Fibroblast of peridontal ligament (primary cell): ENCODE results near the gene PRR7.

Source experiments
- DNase-seq: peaks from one replicate; pipeline ENCODE4 v3.0.0-alpha.2; 2010; ENCODE audit errors: extremely low read depth

PRR7 gene

DNA sequence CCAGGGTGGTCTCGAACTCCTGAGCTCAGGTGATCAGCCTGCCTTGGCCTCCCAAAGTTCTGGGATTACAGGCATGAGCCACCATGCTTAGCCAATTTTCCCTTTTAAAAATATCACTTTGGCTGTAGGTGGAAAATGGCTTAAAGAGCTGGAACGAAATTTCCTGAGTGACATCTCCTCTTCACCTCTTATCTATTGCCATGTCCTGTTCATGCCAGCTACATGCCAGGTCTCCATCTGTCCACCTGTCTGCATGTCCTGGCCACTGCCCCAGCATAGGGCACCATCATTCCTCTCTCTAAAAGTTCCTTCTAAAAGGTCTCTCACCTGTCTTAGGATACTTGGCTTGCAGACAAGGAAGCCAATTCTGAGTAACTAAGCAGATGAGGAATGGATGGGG, 22.9 kb upstream of the PRR7 start:
- DNase-seq: no peak

DNA sequence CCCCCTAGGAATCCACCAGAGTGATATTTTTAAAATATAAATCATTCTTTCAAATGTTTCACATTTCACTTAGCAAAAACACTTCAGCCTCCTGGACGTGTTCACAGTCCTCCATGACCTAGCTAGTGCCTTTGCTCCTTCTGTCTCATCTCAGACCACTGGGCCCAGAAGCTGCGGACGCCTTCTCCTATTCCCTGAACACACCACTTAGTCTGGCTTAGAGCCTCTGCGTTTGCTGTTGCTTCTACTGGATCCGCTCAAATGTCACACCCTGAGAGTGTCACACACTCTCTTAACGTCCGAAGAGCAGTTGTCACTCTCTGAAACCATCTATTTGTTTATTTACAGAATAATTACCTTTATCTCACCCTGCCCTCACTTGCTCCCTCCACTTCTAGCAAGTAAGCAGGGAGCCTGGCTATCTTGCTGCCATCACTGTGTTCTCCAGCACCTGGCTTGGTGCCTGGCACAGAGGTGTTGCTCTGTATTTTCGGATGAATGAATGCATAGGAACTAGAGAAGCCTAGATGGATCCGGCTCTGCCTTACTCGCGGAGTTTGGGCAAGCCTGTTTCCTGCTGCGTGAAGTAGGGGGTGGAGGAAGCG, 21.3 kb upstream of the PRR7 start:
- peak; percentile 9 for DNase-seq

DNA sequence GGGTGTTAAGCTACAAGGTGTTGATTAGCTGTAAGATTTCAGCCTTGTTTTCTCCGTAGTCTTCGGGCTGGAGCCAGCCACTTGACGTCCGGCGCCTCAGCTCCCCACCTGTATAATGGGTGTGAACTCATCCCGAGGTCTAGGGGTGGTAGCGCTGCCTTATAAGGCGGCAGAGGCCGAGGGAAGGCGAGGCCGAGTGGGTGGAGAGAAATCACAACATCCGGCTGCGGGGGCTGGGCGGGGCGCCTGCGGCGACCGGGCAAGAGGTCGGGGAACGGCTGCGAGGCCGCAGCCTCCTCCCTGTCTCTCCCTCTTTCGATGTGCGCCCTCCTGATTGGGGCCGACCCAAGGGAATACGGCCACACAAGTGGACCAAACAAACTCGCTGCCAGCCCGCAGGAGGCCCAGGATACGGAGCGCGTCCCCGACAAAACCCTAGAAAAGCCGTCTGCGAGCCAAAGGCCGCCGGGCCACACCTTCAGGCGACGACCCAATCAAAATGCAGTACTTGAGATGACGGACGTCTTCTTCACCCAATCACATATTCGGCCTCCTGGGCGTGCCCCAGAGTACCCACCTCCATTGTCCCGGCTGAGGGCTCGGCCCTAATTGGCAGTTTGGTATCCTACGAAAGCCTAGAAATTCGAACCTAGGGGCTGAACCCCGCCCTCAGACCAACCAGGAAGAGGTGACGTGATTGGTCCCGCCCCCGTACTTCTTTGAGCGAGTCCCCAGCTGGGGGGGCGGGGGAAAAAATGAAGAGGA, 20.6 kb upstream of the PRR7 start:
- peak; percentile 100 for DNase-seq

DNA sequence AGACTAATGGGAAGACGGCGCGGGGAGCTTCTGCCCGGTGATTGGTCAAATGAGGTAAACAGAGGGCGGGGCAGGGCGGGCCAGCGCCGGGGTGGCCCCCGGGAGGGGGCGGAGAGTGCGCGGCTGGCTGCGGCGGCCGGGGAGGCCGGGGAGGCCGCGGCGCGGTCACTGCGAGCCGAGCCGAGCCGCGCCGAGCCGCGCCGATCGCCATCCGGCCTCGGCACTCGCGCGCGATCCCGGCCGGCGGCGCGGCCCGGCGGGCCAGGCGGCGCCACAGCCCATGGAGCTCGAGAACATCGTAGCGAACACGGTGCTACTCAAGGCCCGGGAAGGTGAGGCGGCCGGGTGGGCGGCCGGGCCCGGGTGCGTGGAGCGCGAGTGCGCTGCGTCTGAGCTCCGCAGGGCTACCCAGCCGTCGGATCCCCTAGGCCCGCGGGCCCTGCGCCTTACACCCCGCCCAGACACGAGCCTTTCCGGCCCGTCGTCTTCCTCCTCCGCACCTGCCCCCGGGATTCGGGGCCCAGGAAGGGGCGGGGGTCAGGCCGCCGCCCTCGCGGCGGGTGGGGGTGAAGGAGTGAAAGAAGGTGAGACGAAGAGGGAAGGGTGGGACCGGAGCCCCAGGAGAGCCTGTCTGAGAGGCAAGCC, 19.9 kb upstream of the PRR7 start, which contains the start of gene GRK6:
Gene GRK6 (plus strand): TSS at position 111 of the 645 bp plus-strand sequence. CDS start 170 bp downstream, at position 281.
- no peak for DNase-seq

DNA sequence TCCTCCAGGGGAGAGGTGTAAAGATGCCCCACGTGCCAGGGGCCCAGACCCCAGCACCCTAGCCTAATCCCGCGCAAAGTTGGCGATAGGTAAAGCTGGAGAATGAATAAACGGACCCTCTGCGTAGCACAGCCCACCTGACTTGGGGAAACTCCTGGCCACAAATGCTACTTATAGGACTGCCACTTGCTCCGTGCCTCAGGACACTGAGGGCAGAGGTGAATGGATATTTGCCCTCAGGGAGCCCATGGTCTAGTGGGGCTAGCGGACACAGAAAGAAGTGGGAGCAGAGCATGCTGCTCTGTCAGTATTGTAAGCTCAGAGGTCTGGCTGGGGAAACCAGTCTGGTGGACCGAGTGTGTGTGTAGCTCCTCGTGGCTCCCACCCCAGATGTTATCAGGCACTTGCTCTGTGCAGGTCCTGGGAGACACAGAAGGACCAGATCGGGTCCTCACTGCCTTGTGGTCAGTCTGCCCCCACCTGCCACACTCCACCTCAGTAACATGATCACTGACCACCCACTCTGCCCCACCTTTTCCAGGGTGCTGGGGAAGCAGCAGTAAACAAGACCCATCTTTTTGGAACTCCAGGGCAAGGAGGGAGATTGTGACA, 19.3 kb upstream of the PRR7 start:
- DNase-seq: peak; percentile 7

DNA sequence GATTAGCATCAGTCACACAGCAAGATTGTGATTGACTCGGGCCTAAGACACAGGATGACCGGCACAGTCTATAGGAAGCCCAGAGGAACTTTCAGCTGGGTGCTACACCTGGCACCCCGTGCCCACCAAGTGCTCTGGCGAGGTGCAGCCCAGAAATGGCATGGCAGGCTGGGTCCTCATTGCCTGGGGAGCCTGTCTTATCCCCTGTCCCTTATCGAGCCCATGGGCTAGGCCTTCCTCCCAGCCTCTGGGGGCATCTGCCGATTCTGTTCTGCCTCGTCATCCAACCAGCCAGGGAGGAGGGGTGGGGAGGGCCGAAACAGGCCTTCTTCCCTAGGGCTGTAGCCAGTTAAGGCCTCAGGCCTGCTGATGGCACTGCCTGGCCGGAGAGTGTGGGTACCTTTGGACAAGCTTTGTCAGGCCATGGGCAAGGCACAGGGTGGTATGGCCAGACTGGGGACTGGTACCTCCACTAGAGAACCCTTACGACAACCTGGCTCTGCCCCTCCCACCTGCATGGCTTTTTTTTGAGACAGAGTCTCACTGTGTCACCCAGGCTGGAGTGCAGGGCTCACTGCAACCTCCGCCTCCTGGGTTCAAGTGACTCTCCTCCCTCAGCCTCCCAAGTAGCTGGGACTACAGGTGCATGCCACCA, 18.6 kb upstream of the PRR7 start:
- DNase-seq: no peak

DNA sequence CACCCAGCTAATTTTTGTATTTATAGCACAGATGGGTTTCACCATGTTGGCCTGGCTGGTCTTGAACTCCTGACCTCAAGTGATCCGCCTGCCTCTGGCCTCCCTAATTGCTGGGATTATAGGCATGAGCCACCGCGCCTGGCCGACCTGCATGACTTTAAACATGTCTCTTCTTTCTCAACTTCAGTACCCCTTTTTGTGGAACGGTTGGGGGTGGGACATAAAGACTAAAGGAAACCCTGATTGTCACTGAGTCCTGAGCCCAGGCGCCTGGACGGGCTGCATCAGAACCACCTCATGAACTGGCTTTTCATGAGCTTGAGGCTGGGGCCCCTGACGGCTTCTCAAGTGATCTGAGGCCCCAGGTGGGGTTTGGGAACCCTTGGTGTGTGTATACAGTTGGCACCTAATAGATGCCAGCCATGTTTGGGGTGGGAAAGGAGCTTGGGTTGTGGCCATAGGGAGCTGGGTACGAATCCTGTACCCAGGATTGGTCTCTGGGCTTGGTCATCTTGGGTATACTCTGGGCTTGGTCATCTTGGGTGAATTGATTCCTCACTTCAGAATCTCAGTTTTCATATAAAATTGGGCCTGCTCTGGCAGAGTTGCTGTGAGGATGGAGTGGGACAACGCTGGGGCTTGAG, 17.9 kb upstream of the PRR7 start:
- DNase-seq: no peak

DNA sequence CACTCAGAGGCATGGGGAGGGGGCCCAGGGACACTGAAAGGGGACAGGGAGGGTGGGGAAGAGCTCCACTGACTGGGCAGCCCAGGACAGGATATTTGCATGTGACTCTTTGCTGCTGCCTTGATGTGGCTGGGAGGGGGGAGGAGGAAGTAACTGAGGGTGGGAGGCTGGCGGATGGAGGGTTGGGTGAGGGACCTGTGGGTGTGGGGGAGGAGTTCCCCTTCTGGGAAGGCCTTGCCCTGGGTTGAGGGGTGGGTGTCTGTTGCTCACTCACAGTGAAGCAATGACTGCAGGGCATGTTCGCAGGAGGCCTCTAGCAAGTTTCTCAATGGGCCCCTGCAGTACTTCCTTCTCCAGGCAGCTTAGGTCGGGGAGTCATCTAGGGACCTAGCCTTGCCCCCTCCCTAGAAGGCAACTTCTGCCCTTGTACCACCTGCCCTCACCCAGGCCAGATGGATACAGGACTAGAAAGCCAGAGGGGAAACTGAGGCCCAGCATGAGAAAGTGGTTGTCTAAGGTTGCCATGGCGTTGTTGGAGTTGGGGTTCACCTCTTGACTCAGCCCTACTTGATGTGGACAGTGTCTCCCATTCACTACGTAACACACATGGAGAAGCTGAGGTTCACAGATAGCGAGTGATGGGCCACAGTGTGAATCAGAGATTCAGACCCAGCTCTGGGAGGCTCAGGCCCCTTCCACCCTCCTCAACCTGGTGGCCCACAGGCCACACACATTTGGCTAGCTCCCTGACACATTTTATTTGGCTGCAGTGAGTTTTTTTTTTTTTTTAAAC, 17.2 kb upstream of the PRR7 start:
- no peak for DNase-seq

DNA sequence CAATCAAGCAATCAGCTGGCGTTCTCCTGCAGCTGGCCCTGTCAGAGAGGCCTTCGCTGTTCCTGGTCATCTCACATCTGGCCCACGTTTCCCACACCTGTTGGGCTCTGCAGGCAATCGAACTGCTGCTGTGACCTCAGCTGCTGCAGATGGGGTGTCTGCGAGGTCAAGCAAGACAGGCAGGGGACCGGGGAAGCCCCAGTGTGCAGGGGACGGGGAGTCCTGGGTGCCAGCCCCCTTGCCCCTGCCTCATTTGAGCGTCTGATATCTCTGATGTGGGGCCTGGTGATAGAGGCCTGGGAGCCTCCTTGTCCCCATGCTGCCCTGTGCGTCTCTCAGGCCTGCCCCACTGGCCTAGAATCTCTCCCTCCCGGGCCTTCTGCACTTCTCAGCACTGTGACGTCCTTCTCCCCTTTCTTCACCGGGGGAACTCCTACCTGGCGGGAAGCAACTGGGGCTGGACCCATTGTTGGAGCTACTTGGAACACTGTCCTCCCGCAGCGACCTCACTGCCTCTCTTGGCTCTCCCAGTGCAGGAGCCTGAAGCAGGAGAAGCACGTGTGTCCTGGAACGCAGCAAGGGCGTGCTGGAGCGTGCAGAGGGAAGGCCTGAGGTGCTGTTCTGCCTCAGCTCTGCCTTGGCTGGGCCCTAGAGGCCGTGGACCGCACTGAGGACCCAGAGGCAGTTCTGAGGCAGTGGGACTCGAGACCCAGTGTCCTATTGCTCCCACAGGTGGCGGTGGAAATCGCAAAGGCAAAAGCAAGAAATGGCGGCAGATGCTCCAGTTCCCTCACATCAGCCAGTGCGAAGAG, 16.3 kb upstream of the PRR7 start:
- DNase-seq: no peak

DNA sequence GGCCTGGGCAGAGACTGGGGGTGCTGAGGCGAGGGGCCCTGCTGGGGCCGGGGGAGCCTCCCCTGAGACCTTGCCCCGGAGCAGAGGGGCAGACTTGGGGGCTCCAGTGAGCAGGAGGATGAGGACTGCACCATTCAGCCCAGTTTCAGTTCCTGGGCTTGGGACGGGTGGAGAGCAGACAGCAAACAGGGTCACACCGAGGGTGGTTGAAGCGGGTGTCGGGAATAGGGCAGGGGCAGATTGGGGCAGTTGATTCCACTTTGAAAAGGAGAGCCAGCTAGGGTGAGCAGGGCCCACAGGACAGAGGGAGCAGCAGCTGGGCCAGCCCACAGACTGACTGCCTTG, 15.7 kb upstream of the PRR7 start:
- no peak for DNase-seq

DNA sequence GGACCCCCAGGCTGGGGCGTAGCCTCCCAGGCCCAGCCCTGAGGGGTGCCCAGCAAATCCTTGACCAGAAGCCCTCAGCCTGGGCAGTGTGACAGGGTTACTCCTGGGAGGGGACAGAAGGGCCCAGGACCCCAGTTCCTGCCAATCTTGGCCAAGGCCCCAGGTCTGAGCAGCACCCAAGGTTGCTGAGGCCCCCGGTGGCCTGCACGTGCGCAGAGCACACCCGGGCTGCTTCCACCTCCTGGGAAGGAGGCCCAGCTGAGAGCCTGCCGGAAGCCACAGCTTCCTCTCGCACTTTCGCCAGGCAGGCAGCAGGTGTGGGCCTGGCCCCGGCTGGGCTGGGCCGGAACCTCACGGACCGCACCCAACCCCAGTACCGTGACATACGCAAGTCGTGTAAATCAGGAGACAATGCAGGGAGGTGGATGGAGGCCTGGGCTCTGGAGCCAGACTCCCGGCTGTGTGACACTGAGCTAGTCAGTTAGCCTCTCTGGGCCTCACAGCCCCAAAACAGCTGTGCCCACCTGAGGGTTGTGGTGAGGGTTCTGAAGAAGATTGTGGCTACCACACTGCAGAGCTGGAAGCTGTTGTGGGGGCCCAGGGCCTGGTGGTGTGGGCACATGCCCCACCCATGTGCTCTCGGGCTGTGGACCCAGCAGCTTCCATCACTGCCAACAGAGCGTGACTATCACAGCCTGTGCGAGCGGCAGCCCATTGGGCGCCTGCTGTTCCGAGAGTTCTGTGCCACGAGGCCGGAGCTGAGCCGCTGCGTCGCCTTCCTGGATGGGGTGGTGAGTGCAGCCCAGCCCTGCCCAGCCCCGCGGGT, 15.1 kb upstream of the PRR7 start:
- DNase-seq: no peak

DNA sequence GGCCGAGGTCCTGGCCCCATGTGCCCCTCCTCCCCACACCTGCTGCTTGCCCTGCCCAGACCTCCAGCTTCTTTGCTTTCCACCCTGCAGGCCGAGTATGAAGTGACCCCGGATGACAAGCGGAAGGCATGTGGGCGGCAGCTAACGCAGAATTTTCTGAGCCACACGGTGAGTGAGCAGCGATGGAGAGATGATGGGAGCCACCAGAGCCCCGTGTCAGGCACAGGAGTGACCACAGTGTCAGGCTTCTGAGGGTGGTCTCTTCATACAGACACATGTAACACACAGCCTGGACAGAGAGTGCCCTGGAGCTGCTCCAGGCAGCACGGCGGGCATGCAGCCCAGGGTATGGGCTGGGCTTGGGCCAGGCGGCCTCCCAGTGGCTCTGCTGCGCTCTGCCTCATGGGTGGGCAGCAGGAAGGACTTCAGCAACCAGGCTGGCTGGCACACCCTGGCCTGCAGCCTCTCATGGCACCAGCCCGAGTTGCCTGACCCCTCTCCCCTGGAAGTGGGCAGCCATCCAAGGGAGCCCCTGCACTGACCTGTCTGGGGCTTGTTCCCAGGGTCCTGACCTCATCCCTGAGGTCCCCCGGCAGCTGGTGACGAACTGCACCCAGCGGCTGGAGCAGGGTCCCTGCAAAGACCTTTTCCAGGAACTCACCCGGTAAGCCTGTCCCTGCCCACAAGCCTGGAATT, 14.3 kb upstream of the PRR7 start:
- DNase-seq: no peak

DNA sequence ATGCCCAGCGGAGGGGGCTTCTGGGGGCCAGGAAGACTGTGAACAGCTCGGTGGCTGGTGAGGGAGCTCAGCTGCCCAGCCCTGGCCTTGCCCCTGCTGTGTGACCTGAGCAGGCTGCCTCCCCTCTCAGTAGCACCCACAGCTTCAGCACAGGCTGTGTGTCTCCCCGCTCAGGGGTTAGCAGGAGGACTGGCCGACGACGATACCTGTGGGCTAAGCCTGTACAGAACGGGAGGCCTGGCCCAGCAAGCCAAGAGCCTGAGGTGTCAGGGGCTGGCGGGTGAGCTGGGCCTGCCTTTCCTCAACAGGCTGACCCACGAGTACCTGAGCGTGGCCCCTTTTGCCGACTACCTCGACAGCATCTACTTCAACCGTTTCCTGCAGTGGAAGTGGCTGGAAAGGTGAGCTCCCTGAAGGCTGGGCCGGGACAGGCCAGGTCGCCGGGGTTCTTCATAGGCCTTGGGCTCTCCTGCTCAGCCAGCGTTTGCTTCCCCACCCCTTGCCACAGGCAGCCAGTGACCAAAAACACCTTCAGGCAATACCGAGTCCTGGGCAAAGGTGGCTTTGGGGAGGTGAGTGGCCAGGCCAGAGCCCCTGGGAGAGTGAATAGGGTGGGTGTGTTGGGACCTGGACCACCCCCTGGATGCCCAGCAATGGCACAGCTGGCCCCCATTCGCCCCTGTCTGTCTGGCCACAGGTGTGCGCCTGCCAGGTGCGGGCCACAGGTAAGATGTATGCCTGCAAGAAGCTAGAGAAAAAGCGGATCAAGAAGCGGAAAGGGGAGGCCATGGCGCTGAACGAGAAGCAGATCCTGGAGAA, 13.6 kb upstream of the PRR7 start:
- DNase-seq: no peak

DNA sequence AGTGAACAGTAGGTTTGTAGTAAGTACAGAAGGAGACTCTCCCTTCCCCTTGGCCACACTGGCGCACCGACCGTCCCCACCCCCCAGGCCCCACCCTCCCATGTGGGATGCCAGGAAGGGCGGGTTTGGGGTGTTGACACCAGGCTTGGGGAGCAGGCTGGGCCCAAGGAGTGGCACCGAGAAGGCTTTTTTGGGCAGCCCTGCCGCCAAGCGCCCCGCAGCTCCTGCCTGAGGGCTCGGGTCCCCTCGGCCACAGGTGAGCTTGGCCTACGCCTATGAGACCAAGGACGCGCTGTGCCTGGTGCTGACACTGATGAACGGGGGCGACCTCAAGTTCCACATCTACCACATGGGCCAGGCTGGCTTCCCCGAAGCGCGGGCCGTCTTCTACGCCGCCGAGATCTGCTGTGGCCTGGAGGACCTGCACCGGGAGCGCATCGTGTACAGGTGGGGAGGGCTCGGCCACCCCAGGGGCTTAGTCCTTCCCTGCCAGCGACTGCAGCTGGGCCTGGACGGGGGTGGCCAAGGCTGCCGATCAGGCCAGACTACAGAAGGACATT, 12.9 kb upstream of the PRR7 start:
- DNase-seq: no peak

DNA sequence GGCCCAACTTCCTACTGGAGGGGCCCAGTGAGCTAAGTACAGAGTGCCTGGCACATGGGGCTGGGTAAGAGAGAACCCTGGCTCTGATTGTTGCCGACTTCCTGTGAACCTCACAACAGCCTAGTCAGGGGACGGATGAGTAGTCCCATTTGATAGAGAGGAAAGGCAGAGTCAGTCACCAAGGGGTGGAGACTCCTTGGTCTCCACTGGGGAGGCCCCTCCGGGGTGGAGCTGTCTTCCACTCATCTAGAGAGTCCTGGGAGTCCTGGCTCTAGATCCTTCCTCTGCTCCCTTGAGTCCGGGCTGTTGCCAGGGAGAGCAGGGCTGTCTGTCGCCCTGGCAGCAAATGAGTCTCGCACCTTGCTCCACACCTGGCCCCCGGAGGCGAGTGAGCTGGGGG, 12.2 kb upstream of the PRR7 start:
- no peak for DNase-seq

DNA sequence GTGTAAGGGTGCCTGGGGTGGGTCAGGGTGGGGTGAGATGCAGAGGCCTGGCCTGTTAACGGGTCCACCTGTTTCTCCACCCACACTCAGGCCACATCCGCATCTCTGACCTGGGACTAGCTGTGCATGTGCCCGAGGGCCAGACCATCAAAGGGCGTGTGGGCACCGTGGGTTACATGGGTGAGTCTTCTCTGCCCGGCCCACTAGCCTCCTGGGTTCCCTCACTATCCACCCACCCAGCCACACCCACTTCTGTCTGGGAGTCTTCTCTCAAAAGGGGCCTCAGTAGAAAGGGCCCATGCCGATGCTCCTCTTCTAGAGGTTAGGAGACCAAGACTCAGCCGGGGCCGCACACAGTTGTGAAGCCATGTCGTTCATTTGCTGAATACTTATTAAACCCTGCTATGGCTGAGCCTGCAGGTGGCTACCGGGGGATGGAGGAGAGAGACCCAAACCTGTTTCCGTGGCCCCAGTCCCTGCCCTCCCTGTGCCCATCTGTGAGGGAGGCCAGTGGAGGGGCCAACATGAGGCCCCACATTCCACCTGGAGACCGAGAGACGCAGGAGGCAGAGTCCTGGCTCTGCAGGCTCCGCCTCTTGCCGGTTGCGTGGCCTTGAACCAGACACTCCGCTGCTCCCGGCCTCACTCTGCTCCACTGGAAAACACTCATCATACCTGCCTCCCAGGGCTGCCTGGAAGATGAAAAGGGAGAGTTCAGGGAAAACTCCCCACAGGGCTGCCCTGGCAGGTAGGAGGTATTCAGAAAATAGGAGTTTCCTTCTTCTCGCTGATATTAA, 11.5 kb upstream of the PRR7 start:
- no peak for DNase-seq
